Kidney epithelial cell (primary cell): ENCODE data around the gene B3GNT8. TPM values are rescaled to one million over a fixed set of nuclear protein-coding genes. Genes with fewer than 3 reads are reported as not detected.

Experiments
- DNase-seq: peaks from one replicate; pipeline ENCODE4 v3.0.0-alpha.2; 2010; ENCODE audit warnings: low read depth
- H3K27me3 ChIP-seq: 2 replicates; pipeline ENCODE4 v1.6.0; 2011; ENCODE audit warnings: low read length; ENCODE audit not compliant: control insufficient read depth, insufficient read depth
- H3K36me3 ChIP-seq: 2 replicates; pipeline ENCODE4 v1.5.1; 2011; ENCODE audit warnings: low read length; ENCODE audit not compliant: control insufficient read depth, insufficient read depth
- H3K4me3 ChIP-seq: 2 replicates; pipeline ENCODE4 v1.5.1; 2011; ENCODE audit warnings: low read depth, mild to moderate bottlenecking, control low read depth, low read length
- total RNA-seq: library from RNA; depleted of rRNA; stranded (reverse); fragments of >200 nt; gene quantifications from 2 replicates; pipeline ENCODE4 v1.2.3, GENCODE V29; 2015
- TF ChIP-seq, protein P1 (sequence below): IDR thresholded peaks from 2 replicates; pipeline ENCODE4 v1.5.1; 2011; ENCODE audit warnings: mild to moderate bottlenecking, moderate library complexity, low read length, control low read depth, inconsistent platforms; ENCODE audit not compliant: insufficient read depth, poor library complexity, severe bottlenecking

B3GNT8 gene
- total RNA-seq, 1 donor from 2014 or later, result 1.2 TPM

DNA sequence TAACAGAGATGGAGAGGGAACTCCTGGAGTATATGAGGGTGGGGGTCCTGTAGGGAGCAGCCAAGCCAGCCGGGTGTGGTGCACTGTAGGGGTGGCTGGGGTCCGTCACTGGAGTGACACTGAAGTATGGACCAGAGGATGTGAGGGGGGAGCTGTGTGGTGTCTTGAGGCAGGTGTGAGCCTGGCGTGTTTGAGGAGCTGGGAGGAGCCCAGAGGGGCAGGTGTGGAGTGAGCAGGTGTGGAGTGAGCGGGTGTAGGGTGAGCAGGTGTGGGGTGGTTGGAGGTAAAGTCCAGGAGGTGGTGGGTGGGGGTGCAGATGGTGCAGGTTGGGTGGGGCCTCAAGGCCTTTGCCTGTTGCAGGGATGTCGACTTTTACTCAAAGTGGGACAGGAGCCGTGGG lies 5.9 kb downstream of the B3GNT8 start:
- H3K36me3 ChIP-seq, result peaks cover 1% of the 10 kb centered on the region
- no peak overlapping the region for H3K4me3 ChIP-seq
- no peaks in the 10 kb centered on the region for H3K27me3 ChIP-seq
- TF ChIP-seq, protein P1, sequence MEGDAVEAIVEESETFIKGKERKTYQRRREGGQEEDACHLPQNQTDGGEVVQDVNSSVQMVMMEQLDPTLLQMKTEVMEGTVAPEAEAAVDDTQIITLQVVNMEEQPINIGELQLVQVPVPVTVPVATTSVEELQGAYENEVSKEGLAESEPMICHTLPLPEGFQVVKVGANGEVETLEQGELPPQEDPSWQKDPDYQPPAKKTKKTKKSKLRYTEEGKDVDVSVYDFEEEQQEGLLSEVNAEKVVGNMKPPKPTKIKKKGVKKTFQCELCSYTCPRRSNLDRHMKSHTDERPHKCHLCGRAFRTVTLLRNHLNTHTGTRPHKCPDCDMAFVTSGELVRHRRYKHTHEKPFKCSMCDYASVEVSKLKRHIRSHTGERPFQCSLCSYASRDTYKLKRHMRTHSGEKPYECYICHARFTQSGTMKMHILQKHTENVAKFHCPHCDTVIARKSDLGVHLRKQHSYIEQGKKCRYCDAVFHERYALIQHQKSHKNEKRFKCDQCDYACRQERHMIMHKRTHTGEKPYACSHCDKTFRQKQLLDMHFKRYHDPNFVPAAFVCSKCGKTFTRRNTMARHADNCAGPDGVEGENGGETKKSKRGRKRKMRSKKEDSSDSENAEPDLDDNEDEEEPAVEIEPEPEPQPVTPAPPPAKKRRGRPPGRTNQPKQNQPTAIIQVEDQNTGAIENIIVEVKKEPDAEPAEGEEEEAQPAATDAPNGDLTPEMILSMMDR, result no peak
- no peak for DNase-seq

DNA sequence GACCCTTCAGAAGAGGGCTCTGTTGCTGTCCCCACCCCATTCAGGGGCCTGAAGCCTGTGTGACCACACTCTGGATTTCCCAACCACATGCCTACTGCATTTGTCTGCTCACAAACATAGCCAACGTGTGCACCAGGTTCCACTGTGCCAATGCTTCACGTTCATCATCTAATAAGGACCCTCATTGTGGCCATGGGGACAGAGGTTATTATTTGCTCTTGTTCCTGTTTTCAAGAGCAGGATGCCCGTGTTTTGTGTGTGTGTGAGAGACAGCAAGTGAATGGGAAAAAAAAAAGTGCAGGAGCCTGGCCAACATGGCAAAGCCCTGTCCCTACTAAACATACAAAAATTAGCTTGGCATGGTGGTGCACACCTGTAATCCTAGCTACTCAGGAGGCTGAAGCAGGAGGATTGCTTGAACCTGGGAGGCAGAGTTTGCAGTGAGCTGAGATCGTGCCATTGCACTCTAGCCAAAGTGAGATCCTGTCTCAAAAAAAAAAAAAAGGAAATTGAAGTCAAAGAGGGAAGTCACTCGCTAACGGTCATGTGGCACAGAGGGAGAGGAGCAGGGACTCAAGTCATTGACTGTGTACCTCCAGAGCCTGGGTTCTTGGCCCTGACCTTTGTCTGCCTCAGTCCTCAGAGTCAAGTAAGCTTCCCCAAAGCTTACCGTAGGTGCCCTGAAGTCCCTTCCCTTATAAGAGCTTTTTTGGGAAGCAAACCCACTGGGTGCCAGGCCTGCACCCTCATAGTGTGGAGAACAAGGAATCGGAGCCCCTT lies 6.9 kb downstream of the B3GNT8 start:
- Histone ChIP-seq H3K36me3 (peaks cover 1% of the 10 kb centered on the region), H3K27me3 (no peaks in the 10 kb centered on the region), H3K4me3 (no peak overlapping the region)
- no peak for DNase-seq
- TF ChIP-seq, protein P1, result no peak

DNA sequence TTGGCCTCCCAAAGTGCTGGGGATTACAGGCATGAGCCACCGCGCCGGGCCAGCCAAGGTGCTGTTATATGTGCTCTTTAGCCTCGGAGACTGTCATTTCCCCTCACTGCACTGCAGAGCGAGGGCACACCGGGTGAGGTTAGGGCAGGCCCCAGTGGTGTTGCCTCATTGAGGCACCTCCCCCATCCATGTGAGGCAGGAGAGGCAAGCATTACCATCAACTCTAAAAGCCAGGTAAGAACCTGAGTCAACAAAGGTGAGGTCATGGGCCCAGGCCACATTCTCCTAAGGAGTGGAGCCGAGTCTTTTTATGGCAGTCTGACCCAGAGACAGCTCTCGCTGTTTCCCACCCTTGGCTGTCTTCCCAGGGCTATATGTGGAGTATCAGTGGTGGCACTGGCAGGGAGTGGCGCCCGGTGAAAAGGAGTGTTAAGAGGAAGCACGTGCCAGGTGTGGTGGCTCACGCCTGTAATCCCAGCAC lies 10.9 kb downstream of the B3GNT8 start:
- Histone ChIP-seq H3K4me3 (no peak overlapping the region), H3K36me3 (peaks cover 1% of the 10 kb centered on the region), H3K27me3 (no peaks in the 10 kb centered on the region)
- TF ChIP-seq, protein P1, result no peak
- no peak for DNase-seq

DNA sequence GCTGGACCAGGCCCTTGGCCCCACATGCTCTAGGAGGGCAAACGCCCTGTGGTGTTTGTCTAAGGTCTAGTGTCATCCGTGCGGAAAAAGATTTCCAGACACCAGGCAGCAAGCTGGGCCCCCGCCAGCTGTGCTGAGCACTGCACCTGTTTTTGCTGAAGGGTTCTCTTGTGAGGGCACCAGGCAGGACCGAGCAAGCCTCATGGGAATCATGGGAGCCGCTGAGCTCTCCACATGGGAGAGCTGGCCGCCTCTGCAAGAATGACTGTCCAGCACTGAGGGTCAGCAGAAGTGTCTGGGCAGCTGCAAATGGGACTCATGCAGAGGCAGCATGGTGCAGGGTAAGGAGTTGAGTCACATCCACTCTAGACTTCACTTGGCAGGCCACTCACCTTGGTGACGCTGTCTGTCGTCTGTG lies 12.0 kb downstream of the B3GNT8 start:
- TF ChIP-seq, protein P1, result no peak

DNA sequence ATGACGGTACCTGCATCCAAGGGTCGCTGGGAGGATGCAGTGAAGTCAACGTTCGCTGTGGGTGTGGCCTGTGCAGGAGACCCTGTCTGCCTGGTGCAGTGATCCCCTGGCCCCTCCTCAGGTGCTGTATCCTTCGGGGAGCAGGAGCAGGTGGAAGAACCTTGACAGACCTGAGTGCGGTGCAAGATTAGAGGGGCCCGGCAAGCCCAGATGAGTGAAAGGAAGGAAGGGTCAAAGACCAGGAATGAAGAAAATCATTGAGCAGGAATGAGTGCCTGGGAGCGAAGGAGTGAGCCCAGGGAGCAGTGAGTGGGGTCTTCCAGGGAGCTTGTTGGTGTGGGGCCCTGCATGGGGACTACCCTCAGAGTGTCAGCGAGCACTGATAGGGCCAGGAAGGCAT lies 12.7 kb downstream of the B3GNT8 start:
- TF ChIP-seq, protein P1, result no peak
- Histone ChIP-seq H3K27me3 (no peaks in the 10 kb centered on the region), H3K36me3 (peaks cover 1% of the 10 kb centered on the region), H3K4me3 (no peak overlapping the region)
- DNase-seq, result no peak

More for the DNA sequence above, 12.0 kb downstream of the B3GNT8 start:
- no peak for DNase-seq
- H3K4me3 ChIP-seq, result no peak overlapping the region
- peaks cover 1% of the 10 kb centered on the region for H3K36me3 ChIP-seq
- no peaks in the 10 kb centered on the region for H3K27me3 ChIP-seq
